ENCODE data around the gene DNAH2. TPM values are rescaled to one million over a fixed set of nuclear protein-coding genes. Genes with fewer than 3 reads are reported as not detected.

DNAH2 gene
- total RNA-seq, 6 donors from 2014 or later = 0.66 to 34.6 (median 6.0) TPM

GRCh38 chr17:7846063-7846735 lies 128.7 kb downstream of the DNAH2 start:
- Histone ChIP-seq H3K36me3 (peaks cover 34 to 61% (median 60%) of the 10 kb centered on the region in 4 donors), H3K27ac (peak overlapping the region in 1 of 4 donors; percentile 100), H3K4me1 (peaks cover 13 to 40% (median 17%) of the 10 kb centered on the region in 4 donors), H3K27me3 (no peaks in the 10 kb centered on the region), H3K9me3 (no peaks in the 10 kb centered on the region), H3K4me3 (peak overlapping the region in 1 of 4 donors; percentile 90)
- ATAC-seq (ENCODE audit: low FRiP score in 2 of 2) = no peak
- peak in 1 of 2 donors; percentile 46 for DNase-seq
- 92 to 96% methylated on average over 18 to 20 of the region's 22 CpGs for WGBS, 2 donors
- TF ChIP-seq EP300 (IDR thresholded peaks at IDR 0.05) (no peak), POLR2AphosphoS5 (IDR thresholded peaks at IDR 0.05) (no peak), CTCF (IDR thresholded peaks at IDR 0.05) (no peak), POLR2A (IDR thresholded peaks at IDR 0.05) (no peak)

GRCh38 chr17:7846765-7847661 lies 129.5 kb downstream of the DNAH2 start:
- TF ChIP-seq POLR2A (IDR thresholded peaks at IDR 0.05) (no peak), CTCF (IDR thresholded peaks at IDR 0.05) (no peak), POLR2AphosphoS5 (IDR thresholded peaks at IDR 0.05) (no peak), EP300 (IDR thresholded peaks at IDR 0.05) (no peak)
- Histone ChIP-seq H3K9me3 (no peaks in the 10 kb centered on the region), H3K4me1 (peaks cover 14 to 45% (median 22%) of the 10 kb centered on the region in 4 donors), H3K4me3 (no peak overlapping the region), H3K27ac (no peak overlapping the region), H3K27me3 (no peaks in the 10 kb centered on the region), H3K36me3 (peaks cover 34 to 66% (median 65%) of the 10 kb centered on the region in 4 donors)
- 88 to 94% methylated on average over 13 to 32 of the region's 34 CpGs for WGBS, 2 donors
- ATAC-seq (ENCODE audit: low FRiP score in 2 of 2) (no peak), DNase-seq (peak in 1 of 2 donors; percentile 76)

- peaks cover 34 to 77% (median 76%) of the 10 kb centered on the region in 4 donors for H3K36me3 ChIP-seq
- H3K27ac ChIP-seq = no peak overlapping the region
- ATAC-seq (ENCODE audit: low FRiP score in 2 of 2) (no peak), DNase-seq (peak in 1 of 2 donors; percentile 64)
- H3K27me3 ChIP-seq = no peaks in the 10 kb centered on the region
- H3K9me3 ChIP-seq = no peaks in the 10 kb centered on the region
- 89% methylated on average over 17 to 19 of the region's 20 CpGs for WGBS, 2 donors
- TF ChIP-seq EP300 (IDR thresholded peaks at IDR 0.05) = no peak
- no peak for TF ChIP-seq POLR2AphosphoS5 (IDR thresholded peaks at IDR 0.05)
- TF ChIP-seq CTCF (IDR thresholded peaks at IDR 0.05) = no peak
- no peak for TF ChIP-seq POLR2A (IDR thresholded peaks at IDR 0.05)
- H3K4me1 ChIP-seq = peaks cover 16 to 46% (median 23%) of the 10 kb centered on the region in 4 donors
- H3K4me3 ChIP-seq = no peak overlapping the region
Measured at GRCh38 chr17:7848131-7848579, 130.6 kb downstream of the DNAH2 start.

GRCh38 chr17:7848739-7849129 lies 131.2 kb downstream of the DNAH2 start:
- H3K36me3 ChIP-seq = peaks cover 34 to 83% (median 82%) of the 10 kb centered on the region in 4 donors
- H3K4me1 ChIP-seq = peaks cover 16 to 43% (median 23%) of the 10 kb centered on the region in 4 donors

More at GRCh38 chr17:7848739-7849129, 131.2 kb downstream of the DNAH2 start:
- no peaks in the 10 kb centered on the region for H3K9me3 ChIP-seq
- no peak for ATAC-seq (ENCODE audit: low FRiP score in 2 of 2)
- H3K4me3 ChIP-seq = no peak overlapping the region
- TF ChIP-seq POLR2AphosphoS5 (IDR thresholded peaks at IDR 0.05) = no peak
- peak in 1 of 2 donors; percentile 72 for DNase-seq
- H3K27me3 ChIP-seq = no peaks in the 10 kb centered on the region
- H3K27ac ChIP-seq = no peak overlapping the region
- WGBS, 2 donors = 94 to 98% methylated on average over 7 to 17 of the region's 21 CpGs

All from upper lobe of left lung (tissue), 6 donors.